Transverse colon (tissue), 4 donors: ENCODE measurements around the gene RGS13.

Source experiments
- POLR2A ChIP-seq: fragments of 450-650 bp; IDR thresholded peaks from one replicate; pipeline ENCODE4 v1.6.1; 2016; ENCODE audit warnings: antibody characterized with exemption, mild to moderate bottlenecking, moderate library complexity
- POLR2AphosphoS5 ChIP-seq, 3 donors: sonication (generic); formaldehyde crosslinking; IDR thresholded peaks; one replicate each; pipeline ENCODE4 v1.6.1; 2016; ENCODE audit warnings: antibody characterized with exemption in 3 of 3
- TF ChIP-seq, protein P1 (sequence below), 5 experiments: fragments of 200-600 bp in 3 of 5; fragments of 450-650 bp in 2 of 5; sonication (generic) in 3 of 5; IDR thresholded peaks; 1 replicate in 2 of 5; 2 replicates in 3 of 5; pipeline ENCODE4 v1.5.1; 2016 to 2017; ENCODE audit warnings: antibody characterized with exemption in 5 of 5, inconsistent platforms in 3 of 5, mild to moderate bottlenecking in 2 of 5, moderate library complexity in 1 of 5

DNA sequence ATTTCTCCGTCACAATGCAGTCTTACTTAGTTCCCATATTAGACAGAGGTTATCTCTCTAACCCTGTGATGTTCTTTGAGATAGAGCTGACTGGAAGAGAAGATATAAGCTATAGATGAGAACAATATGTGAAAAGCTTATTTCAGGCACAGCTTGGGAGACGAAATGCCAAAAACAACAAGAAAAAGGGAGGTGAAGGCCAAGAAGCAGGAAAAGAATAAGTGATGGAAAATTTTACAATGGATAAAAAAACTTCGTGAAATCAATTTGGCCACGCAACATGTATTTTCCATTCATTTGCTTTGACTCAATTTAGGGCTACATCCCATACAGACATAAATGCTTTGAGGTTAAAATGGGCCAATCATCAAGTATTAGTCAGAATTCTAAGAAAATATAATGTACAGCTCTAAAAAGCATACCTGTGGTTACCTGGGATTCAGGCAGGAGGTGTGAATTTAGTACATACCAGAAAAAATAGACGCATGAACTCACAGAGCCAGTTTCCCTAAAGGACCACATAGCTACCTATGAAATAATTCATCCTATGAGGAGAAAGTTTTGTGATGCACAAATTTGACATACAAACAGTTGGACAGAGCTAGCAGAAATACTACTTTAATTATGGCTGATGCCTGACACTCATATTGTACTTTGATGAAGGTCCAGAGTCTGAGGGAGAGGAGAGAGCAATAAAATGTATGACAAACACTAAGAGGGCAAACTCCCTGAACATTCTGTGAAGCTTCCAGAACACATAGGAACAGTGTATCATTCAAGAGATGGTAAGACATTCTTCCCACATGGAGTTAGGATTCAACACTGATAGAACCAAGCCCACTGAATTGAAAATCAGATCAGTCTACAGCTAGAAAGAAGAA lies 48.3 kb upstream of the RGS13 start:
- TF ChIP-seq, protein P1, sequence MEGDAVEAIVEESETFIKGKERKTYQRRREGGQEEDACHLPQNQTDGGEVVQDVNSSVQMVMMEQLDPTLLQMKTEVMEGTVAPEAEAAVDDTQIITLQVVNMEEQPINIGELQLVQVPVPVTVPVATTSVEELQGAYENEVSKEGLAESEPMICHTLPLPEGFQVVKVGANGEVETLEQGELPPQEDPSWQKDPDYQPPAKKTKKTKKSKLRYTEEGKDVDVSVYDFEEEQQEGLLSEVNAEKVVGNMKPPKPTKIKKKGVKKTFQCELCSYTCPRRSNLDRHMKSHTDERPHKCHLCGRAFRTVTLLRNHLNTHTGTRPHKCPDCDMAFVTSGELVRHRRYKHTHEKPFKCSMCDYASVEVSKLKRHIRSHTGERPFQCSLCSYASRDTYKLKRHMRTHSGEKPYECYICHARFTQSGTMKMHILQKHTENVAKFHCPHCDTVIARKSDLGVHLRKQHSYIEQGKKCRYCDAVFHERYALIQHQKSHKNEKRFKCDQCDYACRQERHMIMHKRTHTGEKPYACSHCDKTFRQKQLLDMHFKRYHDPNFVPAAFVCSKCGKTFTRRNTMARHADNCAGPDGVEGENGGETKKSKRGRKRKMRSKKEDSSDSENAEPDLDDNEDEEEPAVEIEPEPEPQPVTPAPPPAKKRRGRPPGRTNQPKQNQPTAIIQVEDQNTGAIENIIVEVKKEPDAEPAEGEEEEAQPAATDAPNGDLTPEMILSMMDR (IDR thresholded peaks at IDR 0.05): no peak
- TF ChIP-seq POLR2AphosphoS5 (IDR thresholded peaks at IDR 0.05): no peak
- TF ChIP-seq POLR2A: no peak
